SIG-M5 treated with dmso at 0.1 percent for 504 hours (cell line): ENCODE data around the gene RGS7.

Experiments
- DNase-seq: peaks from one replicate; lab custom pipeline; 2025; ENCODE audit not compliant: unreplicated experiment; lab: John Stamatoyannopoulos, UW

The RGS7 gene

DNA sequence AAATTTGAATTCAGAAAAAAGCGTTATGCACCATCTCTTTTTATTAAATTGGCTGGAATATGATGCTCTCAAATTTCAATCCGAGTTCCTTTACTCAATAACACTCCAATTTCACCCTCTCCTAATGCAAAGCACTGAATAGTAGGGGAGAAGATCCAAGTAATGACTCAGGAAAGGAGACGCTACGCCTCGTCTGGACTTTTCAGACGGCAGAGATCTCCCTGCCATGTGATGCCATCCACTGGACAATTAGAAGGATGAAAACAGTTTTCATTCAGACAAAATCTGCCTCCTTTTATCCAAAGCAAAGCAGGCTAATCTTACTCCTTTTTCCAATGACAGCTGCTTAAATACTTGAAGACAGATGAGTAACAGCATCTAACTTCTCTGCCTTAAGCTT lies 502.6 kb downstream of the RGS7 start:
- DNase-seq, result no peak

DNA sequence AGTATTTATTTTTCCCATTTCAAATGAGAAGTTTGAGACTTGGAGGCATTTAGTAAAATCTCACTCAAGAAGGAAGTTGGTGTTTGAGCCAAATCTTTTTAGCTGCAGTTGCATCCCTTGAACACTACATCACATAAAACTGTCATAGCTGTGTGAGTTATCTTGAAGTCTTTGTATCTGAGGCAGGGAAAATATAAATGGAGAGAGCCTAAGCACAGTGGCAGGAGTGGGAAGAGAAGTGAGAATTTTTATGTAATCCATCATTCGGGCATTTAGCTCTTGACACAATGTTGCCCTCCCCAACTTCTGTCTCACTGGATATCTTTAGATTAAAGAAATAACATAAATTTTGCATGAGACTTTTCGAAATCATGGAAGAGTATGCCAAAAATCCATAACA lies 509.7 kb downstream of the RGS7 start:
- no peak for DNase-seq

DNA sequence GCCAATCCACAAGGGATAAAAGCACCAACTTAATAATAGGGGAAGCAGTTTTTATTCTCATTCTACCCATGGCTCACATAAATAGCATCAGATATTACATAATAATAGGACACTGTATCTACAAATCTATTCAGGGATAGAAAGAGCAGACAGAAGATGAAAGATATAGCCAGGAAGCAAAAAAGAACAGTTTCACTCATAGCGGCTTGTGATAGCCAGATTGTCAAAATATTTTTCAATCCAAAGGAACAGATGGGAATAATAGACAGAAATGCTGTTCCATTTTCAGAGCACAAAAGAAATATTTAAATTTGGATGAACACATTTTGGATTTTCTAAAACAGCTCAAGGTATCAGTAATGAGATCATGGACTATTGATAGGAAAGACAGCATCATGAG lies 512.5 kb downstream of the RGS7 start:
- no peak for DNase-seq

DNA sequence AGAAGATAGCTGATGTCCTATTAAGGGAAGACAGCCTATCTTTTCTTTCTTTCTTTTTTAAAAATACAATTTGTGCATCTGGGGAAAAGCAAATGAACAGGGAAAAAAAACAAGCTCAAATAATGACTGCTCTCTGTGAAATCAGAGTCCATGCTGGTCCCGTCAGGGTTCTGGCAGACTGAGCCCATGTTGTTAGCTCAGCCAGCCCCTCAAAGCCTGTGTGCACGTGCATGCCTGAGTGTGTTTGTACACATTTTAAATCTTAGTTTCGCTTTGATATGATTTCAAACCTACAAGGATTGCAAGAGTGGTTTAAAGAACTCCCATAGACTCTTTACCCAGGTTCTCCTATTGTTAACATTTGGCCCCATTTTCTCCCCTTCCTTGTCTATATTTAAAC lies 513.2 kb downstream of the RGS7 start:
- DNase-seq, result no peak

DNA sequence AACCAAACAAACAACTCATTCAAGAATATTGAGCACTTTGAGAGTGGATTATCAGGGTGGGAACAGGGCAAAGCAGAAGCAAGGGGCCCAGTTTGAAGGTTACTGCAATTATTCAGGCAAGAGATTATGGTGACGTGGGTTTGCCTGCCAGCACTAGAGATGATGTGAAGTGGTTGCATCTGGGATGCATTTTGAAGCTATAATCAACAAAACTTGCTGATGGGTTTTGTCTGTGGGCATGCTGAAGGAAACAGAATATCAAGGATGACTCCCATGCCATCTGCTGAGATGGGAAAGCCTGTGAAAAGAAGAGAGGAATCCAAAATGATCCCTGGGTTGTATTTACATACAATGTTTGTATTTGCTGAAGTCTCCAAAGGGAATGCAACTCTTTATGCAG lies 520.7 kb downstream of the RGS7 start:
- DNase-seq, result no peak

DNA sequence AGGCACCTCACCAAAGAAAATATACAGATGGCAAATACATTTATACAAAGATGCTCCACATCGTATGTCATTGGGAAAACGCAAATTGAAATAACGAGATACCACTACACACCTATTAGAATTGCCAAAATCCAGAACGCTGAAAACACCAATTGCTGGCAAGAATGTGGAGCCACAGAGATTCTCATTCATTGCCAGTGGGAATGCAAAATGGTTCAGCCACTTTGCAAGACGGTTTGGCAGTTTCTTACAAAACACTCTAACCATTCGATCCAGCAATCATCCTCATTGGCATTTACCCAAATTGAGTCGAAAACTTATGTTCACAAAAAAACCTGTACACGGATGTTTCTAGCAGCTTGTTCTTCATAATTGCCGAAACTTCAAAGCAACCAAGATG lies 521.7 kb downstream of the RGS7 start:
- DNase-seq, result no peak

DNA sequence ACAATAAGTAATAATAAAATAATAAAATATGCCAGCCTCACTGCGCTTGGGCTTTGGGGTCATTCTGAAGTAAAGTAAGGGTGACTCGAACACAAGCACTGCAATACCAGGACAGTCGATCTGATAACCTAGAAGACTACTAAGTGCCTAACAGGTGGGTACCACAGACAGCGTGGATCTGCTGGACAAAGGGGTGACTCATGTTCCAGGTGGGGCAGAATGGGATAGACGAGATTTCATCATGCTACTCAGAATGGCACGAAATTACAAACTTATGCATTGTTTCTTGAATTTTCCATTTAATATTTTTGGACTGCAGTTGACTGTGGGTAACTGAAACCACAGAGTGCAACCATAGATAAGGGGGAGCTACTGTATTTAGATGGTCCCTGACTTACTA lies 523.9 kb downstream of the RGS7 start:
- DNase-seq, result no peak

DNA sequence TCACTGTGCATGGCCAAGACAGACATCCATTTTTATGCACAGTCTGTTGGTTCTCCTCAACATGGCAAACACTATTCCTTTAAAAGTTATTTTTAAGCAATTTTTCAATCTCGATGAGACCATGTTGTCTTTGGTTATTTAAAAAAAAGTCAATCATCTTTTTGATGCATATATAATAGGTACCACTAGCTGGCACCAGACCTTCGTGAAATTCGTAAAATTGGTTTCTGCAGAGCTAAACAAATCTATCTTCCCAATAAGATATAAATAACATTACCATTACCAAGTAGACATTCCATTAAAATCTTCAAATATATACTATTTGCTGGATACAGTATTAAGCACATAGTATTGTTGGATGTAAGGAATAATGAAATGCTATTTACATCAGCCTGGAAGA lies 525.1 kb downstream of the RGS7 start:
- no peak for DNase-seq

DNA sequence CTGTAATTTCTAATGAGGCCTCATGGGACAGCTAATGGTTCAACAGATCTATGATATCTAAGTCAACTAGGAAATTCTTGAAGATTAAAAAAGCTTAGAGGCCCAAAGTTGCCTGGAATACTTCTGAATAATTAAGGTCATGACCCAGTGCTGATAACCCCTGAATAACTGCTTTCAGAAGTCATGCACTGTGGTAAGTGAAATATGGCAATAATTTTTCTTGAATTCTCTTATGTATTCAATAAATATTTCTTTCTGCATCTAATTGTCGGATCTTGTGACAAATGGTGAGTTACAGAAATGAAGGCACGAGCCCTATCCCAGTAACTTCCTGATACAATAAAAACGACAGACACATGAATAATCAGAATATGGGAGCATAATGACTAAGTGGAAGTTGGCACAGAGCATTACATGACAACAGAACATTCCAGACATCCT lies 525.8 kb downstream of the RGS7 start:
- no peak for DNase-seq

DNA sequence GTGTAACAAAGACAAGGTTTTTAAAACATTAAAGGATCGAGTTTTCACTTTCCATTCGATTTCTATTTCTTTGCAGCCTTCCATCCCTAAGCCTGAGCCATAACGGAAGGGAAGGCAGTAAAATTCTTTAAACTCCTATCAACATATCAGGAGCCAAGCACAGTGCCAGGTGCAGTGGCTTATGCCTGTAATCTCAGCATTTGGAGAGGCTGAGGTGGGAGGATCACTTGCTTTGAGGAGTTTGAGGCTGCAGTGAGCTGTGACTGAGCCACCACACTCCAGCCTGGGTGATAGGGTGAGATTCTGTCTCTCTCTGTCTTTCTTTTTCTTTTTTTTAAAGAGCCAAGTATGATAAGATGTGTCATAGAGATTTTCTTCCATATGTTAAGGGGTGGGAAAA lies 527.5 kb downstream of the RGS7 start:
- no peak for DNase-seq

DNA sequence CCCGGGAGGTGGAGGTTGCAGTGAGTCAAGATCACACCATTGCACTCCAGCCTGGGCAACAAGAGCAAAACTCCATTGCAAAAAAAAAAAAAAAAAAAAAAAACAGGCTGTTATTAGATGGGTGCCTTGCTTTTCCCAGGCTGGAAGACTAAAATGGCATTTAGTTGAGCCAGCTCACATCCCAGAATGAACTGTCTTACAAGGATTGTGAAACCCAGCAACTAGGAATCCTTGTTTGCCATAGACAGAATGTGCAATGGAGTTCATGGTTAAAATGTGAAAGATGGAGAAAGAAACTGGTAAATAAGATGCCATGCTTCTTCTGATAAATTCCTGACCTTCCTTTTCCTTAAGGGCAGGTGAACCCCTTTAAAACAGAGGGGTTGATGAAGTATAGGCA lies 529.2 kb downstream of the RGS7 start:
- no peak for DNase-seq

DNA sequence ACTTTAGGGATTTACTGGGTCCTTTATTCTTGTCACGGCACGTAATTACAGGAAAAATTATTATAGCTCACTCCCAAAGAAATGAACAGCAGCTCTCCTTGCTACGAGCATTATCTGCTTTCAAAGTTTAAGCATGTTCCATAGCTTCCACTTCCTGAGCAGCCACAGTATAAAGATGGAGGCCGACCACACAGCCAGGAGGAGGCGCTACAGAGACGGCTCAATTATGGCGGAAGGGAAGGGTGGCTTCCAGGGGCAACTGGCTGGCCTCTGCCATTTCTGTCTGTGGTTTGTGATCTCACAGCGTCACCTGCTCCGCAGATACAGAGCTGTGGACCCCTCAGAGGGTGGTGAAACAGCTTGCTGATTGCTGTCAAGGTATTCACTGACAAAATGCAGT lies 532.8 kb downstream of the RGS7 start:
- DNase-seq, result no peak

DNA sequence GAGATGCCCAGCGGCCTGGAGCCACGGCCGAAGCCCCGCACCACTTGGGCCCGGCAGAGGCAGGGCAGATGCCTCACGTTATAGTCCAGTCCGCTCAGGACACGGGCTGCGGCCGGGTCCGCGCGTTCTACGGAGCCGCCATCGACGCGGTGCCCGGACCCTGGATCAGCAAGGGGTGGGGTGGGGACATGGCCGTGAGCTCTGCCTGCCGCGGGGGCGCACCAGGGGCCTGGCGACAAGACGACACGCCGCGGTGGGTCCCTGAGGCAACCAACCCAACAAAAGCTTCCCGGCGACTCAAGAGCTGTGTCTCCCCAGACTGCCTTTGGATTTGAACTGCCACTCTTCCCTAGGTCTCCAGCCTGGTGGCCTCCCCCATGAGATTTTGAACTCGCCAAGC lies 533.6 kb downstream of the RGS7 start:
- no peak for DNase-seq

DNA sequence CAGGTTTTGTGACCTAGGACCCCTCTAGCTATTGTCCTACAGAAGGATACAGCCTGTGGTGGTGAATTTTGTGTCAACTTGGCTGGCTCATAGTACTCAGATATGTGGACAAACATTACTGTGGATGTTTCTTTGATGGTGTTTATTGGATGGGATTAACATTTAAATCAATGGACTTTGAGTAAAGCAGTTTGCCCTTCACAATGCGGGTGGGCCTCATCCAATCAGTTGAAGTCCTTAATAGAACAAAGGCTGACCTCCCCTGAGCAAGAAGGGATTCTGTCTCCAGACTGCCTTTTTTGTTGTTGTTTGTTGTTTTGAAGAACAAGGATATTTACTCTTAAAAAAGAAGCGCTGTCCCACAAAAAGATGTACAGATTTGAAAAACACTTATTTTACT lies 535.1 kb downstream of the RGS7 start:
- DNase-seq, result no peak

DNA sequence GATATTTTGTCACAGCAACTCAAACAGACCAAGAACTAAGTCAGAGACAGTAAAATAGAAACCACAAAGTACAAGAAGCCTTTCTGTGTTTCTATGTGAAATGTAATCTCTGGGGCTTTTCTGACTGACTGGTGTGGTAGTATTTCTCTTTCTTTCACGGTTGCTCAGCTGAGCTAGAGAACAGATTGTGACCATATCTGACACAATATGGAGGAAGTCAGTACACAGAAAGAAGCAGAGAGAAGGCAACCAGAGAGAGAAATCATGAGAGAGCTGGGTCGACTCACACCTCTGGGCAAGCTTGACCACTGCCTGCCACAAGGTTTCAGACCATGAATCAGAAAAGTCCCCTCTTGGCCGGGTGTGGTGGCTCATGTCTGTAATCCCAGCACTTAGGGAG lies 536.2 kb downstream of the RGS7 start:
- no peak for DNase-seq

DNA sequence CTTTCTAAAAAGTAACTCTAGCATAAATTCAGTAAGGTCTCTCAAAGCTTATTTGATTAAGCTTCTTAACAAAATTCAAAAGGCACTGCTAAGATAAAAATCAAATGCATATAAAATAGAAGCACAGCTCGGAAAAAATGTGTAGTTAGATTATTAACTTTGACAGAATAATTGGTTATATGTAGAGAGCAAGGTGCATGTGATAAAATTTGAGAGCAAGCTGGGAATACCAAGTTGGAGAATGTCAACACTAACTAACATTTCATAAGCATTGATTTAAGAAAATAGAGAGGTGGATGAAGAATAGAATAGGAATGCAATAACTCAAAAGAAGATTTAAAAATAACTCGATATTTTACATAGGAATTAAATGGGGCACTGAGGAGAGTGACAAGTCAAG lies 540.5 kb downstream of the RGS7 start:
- DNase-seq, result no peak

DNA sequence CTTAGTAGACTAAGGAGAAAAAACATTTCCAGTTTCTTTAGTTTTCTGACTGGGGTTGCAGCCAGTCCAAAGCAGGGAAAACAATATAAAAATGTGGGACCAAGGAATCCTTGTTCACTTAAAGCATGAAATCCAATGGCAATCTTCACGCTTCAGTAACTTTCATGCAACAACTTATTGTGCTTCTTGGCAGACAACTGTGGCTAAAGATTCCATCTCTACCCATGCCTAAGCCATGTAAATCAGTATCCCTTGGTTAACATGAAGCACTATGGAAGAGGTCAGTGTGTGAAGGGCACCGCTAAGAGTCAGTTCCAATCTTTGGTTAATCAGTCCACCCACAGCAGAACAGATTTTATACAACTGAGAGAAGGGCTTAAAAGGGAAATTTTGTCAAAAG lies 543.3 kb downstream of the RGS7 start:
- DNase-seq, result no peak

DNA sequence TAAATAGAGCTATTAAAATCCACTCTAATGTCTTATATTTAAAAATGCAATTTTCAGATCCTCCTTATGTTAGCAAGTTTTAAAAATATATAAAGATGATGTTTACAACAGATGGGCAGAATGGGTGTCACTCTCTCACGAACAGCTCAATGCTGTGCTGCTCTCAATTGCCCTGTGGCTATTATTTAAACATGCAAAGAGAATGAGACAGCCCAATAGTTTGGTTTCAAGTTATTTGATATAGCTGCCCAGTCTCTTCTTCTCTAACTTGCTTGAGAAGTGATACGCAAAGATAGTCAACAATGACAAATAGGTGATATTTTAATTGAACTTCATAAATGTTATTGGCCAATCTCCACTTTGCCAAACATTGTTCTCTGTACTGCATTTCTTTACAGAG lies 545.7 kb downstream of the RGS7 start:
- DNase-seq, result no peak

DNA sequence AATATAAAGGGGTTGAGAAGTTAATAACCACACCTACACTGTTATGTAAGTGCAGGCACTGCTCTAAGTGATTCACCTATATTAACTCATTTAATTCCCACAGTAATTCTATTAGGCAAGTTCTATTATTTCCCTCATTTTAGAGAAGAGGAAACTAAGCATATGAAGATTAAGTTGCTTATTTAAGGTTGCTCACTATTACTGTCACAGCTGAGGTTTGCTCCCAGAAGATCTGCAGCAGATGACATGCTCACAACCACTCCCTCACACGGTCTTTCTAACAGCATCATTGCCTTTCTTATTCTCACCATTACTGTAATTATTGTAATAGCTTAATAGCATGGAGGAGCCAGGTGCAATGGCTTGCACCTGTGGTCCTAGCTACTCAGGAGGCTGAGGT lies 548.6 kb downstream of the RGS7 start:
- DNase-seq, result no peak

DNA sequence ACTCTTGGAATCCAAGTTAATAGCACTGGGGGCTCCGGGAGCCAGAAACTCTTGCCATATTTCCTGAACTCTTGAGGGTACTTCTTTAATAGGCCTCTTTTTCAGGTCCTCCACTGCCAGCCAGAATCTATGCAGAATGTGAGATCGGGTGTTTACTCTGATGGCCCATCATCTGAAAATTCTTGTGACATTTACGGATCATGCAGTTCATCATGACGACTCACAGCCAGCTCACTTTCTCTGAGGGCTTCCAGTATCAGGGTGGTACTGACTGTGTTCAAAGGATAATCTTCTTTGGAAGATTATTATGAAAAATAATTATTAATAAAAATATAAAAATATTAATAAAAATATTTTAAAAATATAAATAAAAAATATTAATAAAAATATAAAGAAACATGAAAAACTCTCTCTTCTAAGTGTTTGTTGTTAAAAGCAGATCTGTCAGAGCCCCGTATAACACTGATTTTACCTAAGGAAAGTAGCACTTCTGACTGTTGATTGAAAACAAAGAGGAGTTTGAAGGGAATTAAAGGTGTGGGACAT lies 550.7 kb downstream of the RGS7 start:
- DNase-seq, result no peak

DNA sequence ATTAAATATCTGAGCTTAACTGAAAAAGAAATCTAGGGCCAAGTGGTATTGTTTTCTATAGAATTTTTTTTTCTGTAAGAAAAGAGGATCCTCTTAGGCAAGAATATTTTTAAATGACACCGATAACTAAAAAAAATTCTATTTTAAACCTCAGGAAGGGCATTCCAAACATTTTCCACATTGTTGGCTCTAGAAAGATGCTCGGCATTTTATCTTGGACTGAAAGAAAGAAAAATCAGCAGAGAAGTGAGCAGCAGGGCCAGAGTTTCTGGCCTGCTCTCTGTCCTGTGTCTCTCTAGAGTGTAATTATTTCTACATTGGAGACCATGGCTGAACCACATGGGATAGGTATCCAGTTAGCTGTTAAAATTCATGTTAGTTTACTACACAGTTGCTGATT lies 552.5 kb downstream of the RGS7 start:
- no peak for DNase-seq

DNA sequence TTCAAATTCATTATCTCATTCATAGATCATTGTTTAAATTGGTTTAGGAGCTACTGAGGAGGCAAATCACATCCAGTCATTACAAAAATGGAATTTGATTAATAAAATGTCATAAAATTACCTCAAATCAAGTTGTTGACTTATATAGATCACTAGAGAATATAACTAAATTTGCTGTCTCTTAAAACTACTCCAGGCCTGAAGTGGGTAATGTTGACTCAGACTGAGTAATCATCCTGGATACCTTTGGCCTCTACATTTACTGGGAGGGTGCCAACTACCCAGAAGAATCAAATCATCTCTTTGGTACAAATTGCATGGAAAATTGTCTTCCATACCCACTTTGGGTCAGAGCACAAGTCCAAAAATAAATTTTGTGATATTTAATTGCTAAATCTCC lies 553.9 kb downstream of the RGS7 start:
- no peak for DNase-seq

DNA sequence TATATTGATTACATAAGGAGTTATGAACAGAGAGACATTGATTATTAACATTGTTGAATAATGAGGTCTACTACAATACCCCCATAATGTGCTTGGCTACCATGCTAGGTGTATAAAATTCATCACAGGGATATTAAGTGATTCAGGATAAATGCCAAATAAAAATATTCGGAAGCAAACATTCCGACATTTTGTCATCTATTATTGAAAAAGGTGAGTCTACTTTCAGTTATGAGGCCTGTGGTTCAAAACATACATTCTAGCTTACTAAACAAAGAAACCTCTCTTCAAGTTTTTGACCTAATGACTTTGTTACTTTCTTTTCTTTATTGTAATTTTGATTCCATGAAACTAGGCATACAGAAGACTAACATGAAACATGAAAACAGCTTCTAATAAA lies 554.7 kb downstream of the RGS7 start:
- no peak for DNase-seq

DNA sequence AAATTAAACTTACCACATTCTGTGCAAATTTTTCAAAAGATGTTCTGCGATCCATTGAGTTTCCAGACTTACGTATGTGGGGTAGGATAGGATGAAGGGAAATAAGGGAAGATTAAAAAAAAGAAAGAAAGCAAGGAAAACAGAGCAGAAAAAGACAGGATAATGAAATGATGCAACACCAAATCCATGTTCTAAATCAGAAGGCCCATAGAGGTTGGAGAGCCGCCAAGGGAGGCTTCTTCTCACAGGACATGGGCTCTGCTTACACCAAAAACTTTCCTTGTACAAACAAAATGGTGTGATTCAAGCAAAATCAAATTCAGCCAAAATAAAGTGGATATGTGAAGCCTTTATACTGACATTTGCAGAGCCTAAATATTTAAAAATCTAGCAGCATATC lies 555.6 kb downstream of the RGS7 start:
- DNase-seq, result no peak
